GM12872 (cell line): ENCODE measurements around the gene DKK3.

ENCODE experiments used
- TF ChIP-seq, protein P1 (sequence below): IDR thresholded peaks from 3 replicates; pipeline ENCODE4 v1.5.1; 2011; ENCODE audit warnings: low read depth, mild to moderate bottlenecking, low read length, moderate library complexity; ENCODE audit not compliant: insufficient read depth

Gene DKK3

DNA sequence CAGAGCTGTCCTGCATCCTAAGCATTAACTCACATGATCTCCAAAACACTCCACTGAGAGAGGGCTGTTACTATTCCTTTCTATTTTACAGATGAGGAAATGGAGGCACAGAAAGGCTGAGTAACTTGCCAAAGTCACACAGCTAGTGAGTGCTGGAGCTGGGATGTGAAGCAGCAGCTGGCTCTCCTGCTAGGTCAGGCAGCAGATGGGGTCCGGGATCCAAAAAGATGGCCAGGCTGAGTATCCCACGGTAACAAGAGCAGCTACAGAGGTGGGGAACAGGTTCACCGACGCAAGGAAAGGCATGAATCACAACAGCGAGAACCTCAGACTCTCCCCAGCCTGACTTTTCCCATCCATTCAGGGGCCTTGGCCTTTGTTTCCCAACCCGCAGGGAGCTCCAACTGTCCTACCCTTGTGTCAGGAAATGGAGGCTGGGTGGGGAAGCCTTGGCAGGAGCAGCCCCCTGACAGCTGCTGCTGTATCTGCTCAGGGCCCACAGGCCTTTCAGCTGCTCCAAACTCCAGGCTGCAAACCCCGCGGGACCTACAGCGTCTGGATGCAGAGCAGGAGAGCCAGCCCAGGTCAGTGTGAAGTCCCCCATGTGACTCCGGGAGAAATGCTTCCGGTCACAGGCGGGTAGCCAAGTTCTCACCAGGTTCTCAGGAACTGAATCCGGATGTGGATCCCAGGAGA lies 29.5 kb downstream of the DKK3 start:
- TF ChIP-seq, protein P1, sequence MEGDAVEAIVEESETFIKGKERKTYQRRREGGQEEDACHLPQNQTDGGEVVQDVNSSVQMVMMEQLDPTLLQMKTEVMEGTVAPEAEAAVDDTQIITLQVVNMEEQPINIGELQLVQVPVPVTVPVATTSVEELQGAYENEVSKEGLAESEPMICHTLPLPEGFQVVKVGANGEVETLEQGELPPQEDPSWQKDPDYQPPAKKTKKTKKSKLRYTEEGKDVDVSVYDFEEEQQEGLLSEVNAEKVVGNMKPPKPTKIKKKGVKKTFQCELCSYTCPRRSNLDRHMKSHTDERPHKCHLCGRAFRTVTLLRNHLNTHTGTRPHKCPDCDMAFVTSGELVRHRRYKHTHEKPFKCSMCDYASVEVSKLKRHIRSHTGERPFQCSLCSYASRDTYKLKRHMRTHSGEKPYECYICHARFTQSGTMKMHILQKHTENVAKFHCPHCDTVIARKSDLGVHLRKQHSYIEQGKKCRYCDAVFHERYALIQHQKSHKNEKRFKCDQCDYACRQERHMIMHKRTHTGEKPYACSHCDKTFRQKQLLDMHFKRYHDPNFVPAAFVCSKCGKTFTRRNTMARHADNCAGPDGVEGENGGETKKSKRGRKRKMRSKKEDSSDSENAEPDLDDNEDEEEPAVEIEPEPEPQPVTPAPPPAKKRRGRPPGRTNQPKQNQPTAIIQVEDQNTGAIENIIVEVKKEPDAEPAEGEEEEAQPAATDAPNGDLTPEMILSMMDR, result no peak

DNA sequence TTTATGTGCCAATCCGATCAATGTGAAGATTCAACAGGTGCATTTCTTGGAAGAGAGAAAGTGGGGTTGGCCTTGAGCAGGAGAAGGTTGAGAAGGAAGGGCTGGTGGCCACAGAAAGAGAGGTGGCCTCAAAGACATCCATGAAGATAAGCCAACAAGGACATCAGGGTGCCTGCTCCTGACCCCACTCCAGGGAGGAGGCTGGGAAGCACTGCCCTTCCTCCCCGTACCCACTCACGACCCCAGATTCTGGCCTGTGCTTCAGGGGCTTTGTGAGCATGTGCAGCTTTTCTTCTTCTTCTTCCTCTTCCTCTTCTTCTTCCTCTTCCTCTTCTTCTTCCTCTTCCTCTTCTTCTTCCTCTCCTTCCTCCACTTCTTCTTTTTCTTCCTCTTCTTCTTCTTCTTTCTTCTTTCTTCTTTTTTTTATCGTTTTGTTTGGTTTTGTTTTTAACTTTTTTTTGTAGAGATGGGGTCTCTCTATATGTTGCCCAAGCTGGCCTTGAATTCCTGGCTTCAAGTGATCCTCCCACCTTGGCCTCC lies 30.3 kb downstream of the DKK3 start:
- TF ChIP-seq, protein P1, result no peak

DNA sequence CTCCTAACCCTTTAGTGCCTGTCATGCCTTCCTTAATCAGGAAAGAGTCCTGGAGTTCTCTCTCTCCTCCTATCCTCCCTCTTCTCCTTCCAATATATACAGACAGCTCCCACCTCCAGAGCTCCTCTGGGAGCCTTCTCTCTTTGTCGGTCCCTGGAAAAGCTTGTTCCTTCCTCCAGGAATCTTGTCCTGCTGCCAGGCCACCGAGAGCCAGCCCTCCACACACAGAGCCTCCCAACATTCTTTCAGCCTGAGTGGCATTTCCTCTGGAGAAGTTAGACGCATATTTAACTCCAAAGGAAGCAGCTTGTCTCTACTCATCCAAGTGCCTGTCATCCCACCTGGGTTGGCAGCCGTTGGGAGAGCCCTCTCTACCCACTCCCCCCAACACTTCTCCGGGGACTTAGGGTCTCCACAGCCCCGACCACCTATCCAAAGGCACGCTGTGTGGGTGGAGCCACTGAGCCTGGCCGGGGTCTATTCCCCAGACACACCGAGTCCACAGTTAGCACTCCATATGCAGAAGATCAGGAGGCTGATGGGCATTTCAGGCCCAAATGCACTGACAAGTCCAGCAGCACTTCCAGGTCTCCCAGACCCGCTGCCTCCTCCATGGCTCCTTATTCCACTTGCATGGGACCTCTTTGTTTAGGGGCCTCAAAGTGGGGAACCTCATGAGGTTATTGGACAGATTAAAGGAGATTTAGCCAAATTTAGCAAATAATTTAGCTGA lies 31.1 kb downstream of the DKK3 start:
- TF ChIP-seq, protein P1, result no peak

DNA sequence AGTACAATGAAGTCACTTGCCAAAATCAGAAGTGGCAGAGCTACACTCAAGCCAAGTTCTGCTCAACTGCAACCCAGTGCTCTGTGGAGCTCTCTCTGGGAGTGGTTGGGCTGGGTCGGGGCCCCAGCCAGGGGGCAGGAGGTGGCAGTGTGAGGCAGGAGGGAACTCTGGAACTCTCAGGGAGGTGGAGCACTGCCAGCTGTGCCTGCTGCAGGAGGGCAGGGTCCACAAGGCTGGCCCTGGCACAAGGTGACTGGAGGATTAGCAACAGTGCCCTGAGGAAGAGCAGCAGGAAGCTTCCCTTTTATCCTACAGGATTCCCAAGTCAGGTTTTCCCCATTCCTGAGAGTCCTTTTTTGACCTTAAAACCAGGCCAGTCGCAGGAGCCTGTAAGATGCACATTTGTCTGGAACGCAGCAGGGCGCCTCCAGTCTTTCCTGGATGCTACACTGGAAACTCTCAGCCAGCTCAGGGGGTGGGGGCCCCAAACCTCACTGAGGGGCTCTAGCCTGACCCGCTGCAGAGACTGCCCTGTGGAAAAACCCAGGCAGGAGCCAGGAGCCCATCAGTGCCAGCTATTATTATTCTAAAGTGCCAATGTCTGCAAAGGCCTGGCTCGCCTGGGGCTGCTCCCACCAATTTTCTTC lies 31.8 kb downstream of the DKK3 start:
- TF ChIP-seq, protein P1, result no peak

DNA sequence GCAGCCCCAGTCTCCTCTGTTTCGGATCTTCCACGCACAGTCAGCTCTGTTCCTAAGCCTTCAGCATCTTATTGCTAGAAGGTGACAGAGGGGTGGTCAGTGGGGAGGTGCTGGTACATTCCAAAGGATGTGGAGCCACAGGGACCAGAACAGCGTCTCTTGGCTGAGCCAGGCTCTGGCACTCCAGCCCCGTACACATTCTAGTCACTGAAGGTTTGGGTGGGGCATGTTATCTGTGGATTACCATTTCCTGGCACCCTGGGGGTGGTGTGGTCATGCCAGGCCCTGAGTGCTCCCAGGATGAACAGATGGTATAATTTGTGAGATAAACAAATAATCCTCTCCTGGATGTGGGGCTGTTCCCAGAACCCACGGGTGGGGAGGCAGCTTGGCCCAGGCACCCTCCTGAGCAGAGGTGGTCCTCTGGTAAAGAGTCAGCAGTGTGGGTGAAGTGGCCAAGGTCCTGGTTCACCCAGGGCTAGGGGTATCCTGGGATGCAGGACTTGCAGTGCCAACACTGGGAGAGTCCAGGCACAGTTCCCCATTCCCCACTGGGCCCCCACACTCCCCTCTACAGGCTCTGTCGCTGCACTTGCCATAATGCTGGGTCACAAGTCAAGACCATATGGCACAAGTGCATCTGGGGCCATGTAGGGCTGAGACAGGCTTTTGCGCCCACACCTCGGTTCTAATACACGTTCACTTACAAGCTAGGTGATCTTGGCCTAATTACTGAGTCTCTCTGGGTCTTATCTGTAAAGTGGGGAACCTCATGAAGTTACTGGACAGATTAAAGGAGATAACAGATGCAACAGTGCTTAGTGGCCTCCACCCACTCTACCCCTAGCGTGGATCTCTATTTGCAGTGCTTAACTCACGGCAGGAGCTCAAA lies 33.0 kb downstream of the DKK3 start:
- TF ChIP-seq, protein P1, result no peak

DNA sequence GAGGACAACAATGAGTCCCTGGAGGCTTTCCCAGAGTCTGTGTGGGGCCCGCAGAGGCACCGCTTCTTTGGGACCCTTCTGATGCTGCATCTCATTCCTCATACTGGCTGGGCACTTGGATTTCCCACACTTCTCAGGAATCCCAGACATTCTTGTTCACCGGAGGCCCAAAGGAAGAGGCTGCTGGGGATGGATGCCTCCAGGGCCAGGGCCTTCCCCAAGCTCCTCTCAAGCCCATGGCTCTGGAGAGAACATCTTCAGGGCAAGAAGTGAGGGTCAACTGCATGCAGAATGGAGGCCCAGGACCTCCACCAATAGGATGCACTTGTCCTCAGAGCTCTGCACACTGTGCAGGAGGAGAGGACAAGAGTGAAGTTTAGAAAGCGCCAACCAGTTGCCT lies 34.6 kb downstream of the DKK3 start:
- TF ChIP-seq, protein P1, result no peak
